ENCODE measurements around the gene FGF16.

Gene FGF16

GRCh38 chrX:77422891-77423648 is 24.1 kb upstream of the FGF16 start:
- no peak for ATAC-seq
- TF ChIP-seq BACH2 (CRISPR knock-in tag; IDR thresholded peaks at IDR 0.05; ENCODE audit: borderline replicate concordance), result no peak
- no peak for TF ChIP-seq ZNF8 (CRISPR knock-in tag; IDR thresholded peaks at IDR 0.05)
- no peak for TF ChIP-seq CREB5 (CRISPR knock-in tag; IDR thresholded peaks at IDR 0.05; ENCODE audit: low read depth)
- TF ChIP-seq CSDC2 (CRISPR knock-in tag; IDR thresholded peaks at IDR 0.05), result no peak
- no peak for TF ChIP-seq TCF4 (CRISPR knock-in tag; IDR thresholded peaks at IDR 0.05; ENCODE audit: borderline replicate concordance)
- TF ChIP-seq CSRNP3 (CRISPR knock-in tag; IDR thresholded peaks at IDR 0.05), result no peak
- TF ChIP-seq SNAI2 (CRISPR knock-in tag; IDR thresholded peaks at IDR 0.05), result no peak
- TF ChIP-seq TOX (CRISPR knock-in tag; IDR thresholded peaks at IDR 0.05; ENCODE audit: borderline replicate concordance), result no peak
- TF ChIP-seq ZC3H10 (CRISPR knock-in tag; IDR thresholded peaks at IDR 0.05), result no peak
- no peak for TF ChIP-seq ZFP30 (CRISPR knock-in tag; IDR thresholded peaks at IDR 0.05)
- no peak for TF ChIP-seq ZNF70 (CRISPR knock-in tag; IDR thresholded peaks at IDR 0.05)
- no peak for TF ChIP-seq RARB (CRISPR knock-in tag; IDR thresholded peaks at IDR 0.05)
- no peak for TF ChIP-seq ARNTL (CRISPR knock-in tag; IDR thresholded peaks at IDR 0.05; ENCODE audit: borderline replicate concordance, low read depth)
- no peak for TF ChIP-seq TSHZ2 (CRISPR knock-in tag; IDR thresholded peaks at IDR 0.05)
- no peak for TF ChIP-seq OSR1 (CRISPR knock-in tag; IDR thresholded peaks at IDR 0.05)
- TF ChIP-seq PPARA (CRISPR knock-in tag; IDR thresholded peaks at IDR 0.05; ENCODE audit: borderline replicate concordance), result no peak
- no peak for TF ChIP-seq POU6F1 (CRISPR knock-in tag; IDR thresholded peaks at IDR 0.05; ENCODE audit: borderline replicate concordance, low read depth)

- TF ChIP-seq TCF4 (CRISPR knock-in tag; IDR thresholded peaks at IDR 0.05; ENCODE audit: borderline replicate concordance) (no peak), OSR1 (CRISPR knock-in tag; IDR thresholded peaks at IDR 0.05) (no peak), POU6F1 (CRISPR knock-in tag; IDR thresholded peaks at IDR 0.05; ENCODE audit: borderline replicate concordance, low read depth) (no peak), ZNF565 (CRISPR knock-in tag; conservative IDR thresholded peaks at IDR 0.05; ENCODE audit: low read depth) (no peak), ZNF8 (CRISPR knock-in tag; IDR thresholded peaks at IDR 0.05) (no peak), ZFP3 (CRISPR knock-in tag; IDR thresholded peaks at IDR 0.05) (no peak), PATZ1 (CRISPR knock-in tag; IDR thresholded peaks at IDR 0.05; ENCODE audit: borderline replicate concordance) (no peak), ZNF70 (CRISPR knock-in tag; IDR thresholded peaks at IDR 0.05) (no peak), TSHZ2 (CRISPR knock-in tag; IDR thresholded peaks at IDR 0.05) (no peak), BACH2 (CRISPR knock-in tag; IDR thresholded peaks at IDR 0.05; ENCODE audit: borderline replicate concordance) (no peak), SNAI2 (CRISPR knock-in tag; IDR thresholded peaks at IDR 0.05) (no peak), ARNTL (CRISPR knock-in tag; IDR thresholded peaks at IDR 0.05; ENCODE audit: borderline replicate concordance, low read depth) (no peak), CREB5 (CRISPR knock-in tag; IDR thresholded peaks at IDR 0.05; ENCODE audit: low read depth) (no peak)
- no peak for ATAC-seq
Observed at GRCh38 chrX:77426811-77427210, 20.4 kb upstream of the FGF16 start.

Measured in SK-N-SH treated with all-trans-retinoic acid at 6 μM for 48 hours (cell line).